Measurements from ENCODE around the gene SAA4. TPM values are rescaled to one million over a fixed set of nuclear protein-coding genes. Genes with fewer than 3 reads are reported as not detected.

SAA4 gene
- total and polyA plus RNA-seq, 2 of the 8 experiments (the other 6 are each of a cell fraction or from before 2014, with no cell fraction given) = not detected

DNA sequence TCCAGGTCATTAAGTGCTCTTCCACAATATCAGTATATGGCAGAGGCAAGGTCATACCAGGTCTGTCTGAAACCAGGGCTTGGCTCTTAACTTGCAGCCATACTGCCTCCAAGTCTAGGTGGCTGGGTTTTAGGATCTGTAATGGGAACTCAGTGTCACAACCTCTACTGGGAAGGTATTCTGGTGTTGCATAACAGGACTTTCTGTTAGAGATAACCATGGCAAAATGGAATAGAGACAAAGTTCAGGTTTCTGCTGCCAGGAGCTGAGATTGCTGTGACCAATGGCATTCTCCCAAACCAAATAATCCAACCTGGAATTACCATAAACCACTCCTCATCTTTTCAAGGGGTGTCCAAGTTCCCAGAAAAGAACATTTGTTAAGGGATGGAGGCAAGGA is 22.7 kb upstream of the SAA4 start (continued):
- TF ChIP-seq, protein P1, sequence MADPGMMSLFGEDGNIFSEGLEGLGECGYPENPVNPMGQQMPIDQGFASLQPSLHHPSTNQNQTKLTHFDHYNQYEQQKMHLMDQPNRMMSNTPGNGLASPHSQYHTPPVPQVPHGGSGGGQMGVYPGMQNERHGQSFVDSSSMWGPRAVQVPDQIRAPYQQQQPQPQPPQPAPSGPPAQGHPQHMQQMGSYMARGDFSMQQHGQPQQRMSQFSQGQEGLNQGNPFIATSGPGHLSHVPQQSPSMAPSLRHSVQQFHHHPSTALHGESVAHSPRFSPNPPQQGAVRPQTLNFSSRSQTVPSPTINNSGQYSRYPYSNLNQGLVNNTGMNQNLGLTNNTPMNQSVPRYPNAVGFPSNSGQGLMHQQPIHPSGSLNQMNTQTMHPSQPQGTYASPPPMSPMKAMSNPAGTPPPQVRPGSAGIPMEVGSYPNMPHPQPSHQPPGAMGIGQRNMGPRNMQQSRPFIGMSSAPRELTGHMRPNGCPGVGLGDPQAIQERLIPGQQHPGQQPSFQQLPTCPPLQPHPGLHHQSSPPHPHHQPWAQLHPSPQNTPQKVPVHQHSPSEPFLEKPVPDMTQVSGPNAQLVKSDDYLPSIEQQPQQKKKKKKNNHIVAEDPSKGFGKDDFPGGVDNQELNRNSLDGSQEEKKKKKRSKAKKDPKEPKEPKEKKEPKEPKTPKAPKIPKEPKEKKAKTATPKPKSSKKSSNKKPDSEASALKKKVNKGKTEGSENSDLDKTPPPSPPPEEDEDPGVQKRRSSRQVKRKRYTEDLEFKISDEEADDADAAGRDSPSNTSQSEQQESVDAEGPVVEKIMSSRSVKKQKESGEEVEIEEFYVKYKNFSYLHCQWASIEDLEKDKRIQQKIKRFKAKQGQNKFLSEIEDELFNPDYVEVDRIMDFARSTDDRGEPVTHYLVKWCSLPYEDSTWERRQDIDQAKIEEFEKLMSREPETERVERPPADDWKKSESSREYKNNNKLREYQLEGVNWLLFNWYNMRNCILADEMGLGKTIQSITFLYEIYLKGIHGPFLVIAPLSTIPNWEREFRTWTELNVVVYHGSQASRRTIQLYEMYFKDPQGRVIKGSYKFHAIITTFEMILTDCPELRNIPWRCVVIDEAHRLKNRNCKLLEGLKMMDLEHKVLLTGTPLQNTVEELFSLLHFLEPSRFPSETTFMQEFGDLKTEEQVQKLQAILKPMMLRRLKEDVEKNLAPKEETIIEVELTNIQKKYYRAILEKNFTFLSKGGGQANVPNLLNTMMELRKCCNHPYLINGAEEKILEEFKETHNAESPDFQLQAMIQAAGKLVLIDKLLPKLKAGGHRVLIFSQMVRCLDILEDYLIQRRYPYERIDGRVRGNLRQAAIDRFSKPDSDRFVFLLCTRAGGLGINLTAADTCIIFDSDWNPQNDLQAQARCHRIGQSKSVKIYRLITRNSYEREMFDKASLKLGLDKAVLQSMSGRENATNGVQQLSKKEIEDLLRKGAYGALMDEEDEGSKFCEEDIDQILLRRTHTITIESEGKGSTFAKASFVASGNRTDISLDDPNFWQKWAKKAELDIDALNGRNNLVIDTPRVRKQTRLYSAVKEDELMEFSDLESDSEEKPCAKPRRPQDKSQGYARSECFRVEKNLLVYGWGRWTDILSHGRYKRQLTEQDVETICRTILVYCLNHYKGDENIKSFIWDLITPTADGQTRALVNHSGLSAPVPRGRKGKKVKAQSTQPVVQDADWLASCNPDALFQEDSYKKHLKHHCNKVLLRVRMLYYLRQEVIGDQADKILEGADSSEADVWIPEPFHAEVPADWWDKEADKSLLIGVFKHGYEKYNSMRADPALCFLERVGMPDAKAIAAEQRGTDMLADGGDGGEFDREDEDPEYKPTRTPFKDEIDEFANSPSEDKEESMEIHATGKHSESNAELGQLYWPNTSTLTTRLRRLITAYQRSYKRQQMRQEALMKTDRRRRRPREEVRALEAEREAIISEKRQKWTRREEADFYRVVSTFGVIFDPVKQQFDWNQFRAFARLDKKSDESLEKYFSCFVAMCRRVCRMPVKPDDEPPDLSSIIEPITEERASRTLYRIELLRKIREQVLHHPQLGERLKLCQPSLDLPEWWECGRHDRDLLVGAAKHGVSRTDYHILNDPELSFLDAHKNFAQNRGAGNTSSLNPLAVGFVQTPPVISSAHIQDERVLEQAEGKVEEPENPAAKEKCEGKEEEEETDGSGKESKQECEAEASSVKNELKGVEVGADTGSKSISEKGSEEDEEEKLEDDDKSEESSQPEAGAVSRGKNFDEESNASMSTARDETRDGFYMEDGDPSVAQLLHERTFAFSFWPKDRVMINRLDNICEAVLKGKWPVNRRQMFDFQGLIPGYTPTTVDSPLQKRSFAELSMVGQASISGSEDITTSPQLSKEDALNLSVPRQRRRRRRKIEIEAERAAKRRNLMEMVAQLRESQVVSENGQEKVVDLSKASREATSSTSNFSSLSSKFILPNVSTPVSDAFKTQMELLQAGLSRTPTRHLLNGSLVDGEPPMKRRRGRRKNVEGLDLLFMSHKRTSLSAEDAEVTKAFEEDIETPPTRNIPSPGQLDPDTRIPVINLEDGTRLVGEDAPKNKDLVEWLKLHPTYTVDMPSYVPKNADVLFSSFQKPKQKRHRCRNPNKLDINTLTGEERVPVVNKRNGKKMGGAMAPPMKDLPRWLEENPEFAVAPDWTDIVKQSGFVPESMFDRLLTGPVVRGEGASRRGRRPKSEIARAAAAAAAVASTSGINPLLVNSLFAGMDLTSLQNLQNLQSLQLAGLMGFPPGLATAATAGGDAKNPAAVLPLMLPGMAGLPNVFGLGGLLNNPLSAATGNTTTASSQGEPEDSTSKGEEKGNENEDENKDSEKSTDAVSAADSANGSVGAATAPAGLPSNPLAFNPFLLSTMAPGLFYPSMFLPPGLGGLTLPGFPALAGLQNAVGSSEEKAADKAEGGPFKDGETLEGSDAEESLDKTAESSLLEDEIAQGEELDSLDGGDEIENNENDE (IDR thresholded peaks at IDR 0.05; ENCODE audit: insufficient replicate concordance, low read length) = no peak
- TF ChIP-seq NRF1 (IDR thresholded peaks at IDR 0.05; ENCODE audit: low read depth, low read length) (no peak), RNF2 (IDR thresholded peaks at IDR 0.05; ENCODE audit: borderline replicate concordance, low read depth, low read length, missing control alignments, poor library complexity, severe bottlenecking) (no peak)
- TF ChIP-seq, protein P2, sequence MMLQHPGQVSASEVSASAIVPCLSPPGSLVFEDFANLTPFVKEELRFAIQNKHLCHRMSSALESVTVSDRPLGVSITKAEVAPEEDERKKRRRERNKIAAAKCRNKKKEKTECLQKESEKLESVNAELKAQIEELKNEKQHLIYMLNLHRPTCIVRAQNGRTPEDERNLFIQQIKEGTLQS (IDR thresholded peaks at IDR 0.05; ENCODE audit: insufficient read depth, low read depth, low read length) = no peak
